DMS79 (cell line): ENCODE measurements around the gene EVL.
A peak's percentile ranks its signal among the peaks of the same experiment; 100 is the strongest.
"Not testable (repeated sequence)": the region's sequence is repeated elsewhere in the genome, so short reads cannot be mapped to it uniquely, and the experiment has no call there.

Experiments used
- DNase-seq: peaks from one replicate; lab custom pipeline; 2025; lab: John Stamatoyannopoulos, UW

Gene EVL

GRCh38 chr14:100172811-100173210 lies 107.6 kb downstream of the EVL start:
- DNase-seq: no peak

DNA sequence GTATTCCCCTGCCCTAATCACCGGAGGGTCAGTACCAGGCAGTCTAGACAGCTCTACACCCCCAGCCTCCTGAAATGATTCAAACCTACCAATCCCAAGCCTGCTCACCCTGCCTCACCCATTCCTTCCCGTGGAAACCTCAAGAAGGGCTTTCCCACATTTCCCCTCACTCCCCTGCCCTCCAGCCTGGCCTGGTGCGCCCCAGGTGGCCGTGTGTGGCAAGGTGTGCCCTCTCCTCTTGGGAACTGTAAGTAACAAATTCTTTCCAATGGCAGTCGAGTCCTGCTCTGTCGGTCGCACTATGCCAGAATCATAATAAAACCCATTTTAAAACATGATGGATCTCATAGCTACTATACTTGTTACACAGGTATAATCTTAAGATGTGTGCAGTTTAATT lies 108.1 kb downstream of the EVL start:
- no peak for DNase-seq

DNA sequence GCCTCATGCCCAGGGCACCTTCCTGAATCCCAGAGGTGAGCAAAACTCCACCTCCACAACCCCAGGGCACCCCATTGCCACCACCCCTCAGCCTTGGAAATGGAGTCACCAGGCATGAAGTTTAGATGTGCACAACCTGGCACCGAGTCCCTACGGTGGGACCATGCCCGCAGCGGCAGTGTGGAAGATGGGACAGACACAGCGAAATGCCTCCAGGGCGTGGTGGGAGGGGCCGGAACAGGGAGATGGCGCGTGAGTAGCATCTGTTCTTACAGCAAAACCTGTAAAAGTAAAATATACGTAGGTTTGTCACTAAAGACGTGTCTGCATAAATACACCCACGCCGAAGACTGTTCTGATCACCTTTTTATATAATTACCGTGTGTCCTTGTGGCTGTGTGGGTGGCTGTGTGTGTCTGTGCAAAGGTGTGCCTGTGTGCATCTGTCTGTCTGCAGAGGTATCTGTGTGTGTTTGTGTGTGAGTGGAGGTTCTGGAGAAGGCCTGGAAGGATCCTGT lies 111.6 kb downstream of the EVL start:
- DNase-seq: no peak

GRCh38 chr14:100178691-100179090 lies 113.5 kb downstream of the EVL start:
- DNase-seq: no peak

GRCh38 chr14:100180671-100181070 lies 115.4 kb downstream of the EVL start:
- DNase-seq: not testable (repeated sequence)

DNA sequence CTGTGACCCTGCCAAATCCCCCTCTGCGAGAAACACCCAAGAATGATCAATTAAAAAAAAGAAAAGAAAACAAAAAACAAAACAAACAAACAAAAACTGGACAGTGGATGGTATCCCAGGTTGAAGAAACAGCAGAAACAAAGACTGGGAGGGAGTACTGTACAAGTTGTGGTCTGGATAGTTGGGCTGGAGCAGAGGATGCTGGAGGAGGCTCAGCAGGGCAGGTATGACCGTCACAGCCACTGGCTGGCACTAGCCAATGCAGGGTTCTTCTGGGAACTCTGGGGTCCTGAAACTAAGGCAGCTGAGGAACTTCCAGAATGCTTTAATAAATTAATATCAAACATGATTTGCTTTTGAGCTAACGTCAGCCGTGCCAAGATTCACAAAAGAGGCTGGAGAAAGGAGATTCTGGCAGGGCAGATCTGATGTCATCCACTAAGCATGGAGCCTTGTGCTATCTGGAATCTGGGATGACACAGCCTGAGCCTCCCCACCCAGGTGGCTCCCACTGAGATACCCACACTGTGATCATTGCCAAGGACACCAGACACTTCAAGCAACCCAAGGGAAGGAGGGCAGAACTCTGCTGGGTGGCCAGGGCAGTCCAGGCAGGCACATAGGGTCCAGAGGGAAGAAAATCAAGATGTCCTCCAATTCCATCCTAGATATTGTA lies 116.8 kb downstream of the EVL start:
- DNase-seq: not testable (repeated sequence)

- peak; percentile 79 for DNase-seq
Observed at GRCh38 chr14:100187247-100187833, 122.1 kb downstream of the EVL start.

DNA sequence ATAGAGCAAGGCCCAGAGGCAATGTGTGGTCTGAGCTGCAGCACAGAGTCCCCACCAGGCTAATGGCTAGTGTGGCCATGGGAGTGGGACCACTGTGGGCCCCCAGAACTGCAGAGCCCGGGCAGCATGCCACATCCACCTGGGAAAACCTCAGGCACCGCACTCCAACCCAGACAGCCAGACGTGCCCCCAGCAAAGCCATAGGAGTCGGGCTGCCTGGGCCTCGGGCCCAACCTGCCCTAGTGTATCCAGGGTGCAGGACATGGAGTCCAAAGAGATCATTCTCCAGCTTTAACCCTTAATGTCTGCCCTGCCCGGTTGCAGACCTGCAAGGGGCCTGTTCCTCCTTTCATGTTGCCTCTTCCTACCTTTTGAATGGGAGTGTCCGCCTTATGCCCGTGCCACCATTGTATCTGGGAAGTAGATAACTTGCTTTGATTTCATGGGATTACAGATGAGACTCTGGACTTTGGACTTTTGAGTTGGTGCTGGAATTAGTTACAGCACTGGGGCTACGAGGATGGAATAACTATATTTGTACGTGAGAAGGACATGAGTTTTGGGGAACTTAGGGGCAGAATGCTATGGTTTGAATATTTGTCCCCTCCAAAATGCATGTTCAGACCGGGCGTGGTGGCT lies 123.3 kb downstream of the EVL start:
- no peak for DNase-seq

DNA sequence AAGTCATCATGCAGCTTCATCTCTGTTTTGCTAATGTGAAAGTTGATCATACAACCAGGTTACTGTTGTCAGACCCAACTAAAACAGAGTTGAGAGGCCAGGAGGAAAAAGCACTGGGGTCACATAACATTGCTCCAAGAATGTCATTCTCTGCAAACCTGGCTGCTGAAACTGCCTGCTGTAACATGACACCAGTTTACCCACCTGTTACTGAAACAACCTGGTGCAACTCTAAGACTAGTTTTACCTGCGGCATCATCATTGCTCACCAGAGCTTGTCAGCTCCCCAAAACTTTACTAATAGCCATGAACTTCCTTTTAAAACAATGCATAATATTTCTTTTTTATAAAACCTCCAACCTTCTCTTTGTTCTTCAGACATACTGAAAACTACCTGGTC lies 124.9 kb downstream of the EVL start:
- no peak for DNase-seq

- DNase-seq: no peak
Observed at GRCh38 chr14:100191584-100192249, 126.5 kb downstream of the EVL start.

GRCh38 chr14:100192250-100192671 lies 127.0 kb downstream of the EVL start:
- no peak for DNase-seq

- peak; percentile 99 for DNase-seq
Observed at GRCh38 chr14:100192672-100193416, 127.6 kb downstream of the EVL start.
